Left ventricle myocardium superior (tissue), 1 donor: Measurements from ENCODE around the gene SEC14L1. TPM values are rescaled to one million over a fixed set of nuclear protein-coding genes. Genes with fewer than 3 reads are reported as not detected.
A peak's percentile ranks its signal among the peaks of the same experiment; 100 is the strongest.

ENCODE experiments used
- ATAC-seq: fragments of 200-7000 bp; cut with Tn5 transposase; one replicate; pipeline ENCODE4 v1.9.1; 2020; ENCODE audit warnings: mild to moderate bottlenecking, moderate library complexity
- DNase-seq: peaks from one replicate; pipeline ENCODE4 v3.0.0-alpha.2; 2020
- intact Hi-C: fragments of 100-400 bp; cut with micrococcal nuclease; formaldehyde crosslinking; loops from one replicate; pipeline ENCODE4 v1.11.0; 2022
- total RNA-seq: library from RNA; stranded (reverse); fragmentation: NEBNext Ultra II Directional; extraction: Animal tissue kit (Norgen Biotek cat#: 25700); gene quantifications from one replicate; pipeline ENCODE4 v1.2.1, GENCODE V29; 2021
- donor health status: DM: no; HTN: yes; CAD: no; lungs with severe emphysema.

Gene SEC14L1
- total RNA-seq, 1 donor from 2014 or later = 71.4 TPM

DNA sequence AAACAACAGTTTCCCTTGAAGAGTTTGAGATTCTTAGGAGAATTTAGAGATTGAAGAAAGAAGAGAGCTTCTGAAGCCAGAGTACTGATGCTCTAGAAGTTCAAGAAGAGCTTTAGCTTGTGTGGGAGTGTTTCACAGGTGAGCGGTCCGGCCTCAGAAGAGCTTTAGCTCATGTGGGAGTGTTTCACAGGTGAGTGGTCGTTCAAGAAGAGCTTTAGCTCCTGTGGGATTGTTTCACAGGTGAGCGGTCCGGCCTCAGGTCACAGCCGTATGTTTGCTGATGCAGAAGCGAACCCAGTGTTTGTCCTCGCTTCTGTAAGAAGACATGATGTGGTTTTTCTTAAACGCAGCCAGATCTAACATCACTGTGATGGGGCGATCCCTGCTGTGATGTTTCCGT, 76.4 kb downstream of the SEC14L1 start:
- ATAC-seq = no peak
- intact Hi-C loops = no loop called here
- no peak for DNase-seq

DNA sequence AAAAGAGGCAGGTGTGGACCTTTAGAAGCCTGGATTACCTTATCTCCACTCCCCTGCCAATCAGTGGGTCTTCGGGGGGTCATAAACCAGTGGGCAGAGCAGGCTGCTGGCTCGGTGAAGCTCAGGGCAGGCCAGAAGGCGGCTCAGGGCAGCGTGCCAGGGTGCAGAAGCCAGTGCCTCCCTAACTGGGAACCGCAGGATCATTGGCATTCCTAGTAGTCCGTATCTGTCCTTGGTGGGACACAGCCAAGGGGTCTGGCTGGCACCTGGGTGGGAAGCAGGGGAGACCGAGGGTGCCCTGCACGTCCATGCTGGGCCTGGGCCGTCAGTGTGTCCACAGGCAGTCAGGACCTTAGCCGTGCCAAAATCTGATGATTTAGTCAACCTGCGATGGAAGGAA, 76.8 kb downstream of the SEC14L1 start:
- intact Hi-C loops = no loop called here
- DNase-seq (peak; percentile 55), ATAC-seq (no peak)

DNA sequence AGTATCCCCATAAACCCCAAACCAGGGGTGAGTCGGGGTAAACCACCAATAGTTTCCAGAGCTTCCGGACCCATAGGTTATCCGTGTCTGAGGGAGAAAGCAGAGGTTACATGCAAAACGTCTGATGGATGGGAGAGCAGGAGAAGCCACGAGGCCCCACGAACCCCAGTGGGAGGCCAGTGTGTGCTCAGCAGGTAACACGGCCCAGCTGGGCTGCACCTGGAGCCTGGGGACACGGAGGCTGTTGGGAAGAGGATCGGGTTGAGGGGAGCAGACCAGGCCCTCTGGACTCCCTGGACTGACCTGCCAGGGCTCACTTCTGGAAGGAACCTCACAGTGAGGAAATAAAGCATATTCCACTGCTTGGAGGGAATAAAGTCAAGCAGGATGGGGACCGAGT, 78.1 kb downstream of the SEC14L1 start:
- DNase-seq (no peak), ATAC-seq (no peak)
- intact Hi-C loops = no loop called here

DNA sequence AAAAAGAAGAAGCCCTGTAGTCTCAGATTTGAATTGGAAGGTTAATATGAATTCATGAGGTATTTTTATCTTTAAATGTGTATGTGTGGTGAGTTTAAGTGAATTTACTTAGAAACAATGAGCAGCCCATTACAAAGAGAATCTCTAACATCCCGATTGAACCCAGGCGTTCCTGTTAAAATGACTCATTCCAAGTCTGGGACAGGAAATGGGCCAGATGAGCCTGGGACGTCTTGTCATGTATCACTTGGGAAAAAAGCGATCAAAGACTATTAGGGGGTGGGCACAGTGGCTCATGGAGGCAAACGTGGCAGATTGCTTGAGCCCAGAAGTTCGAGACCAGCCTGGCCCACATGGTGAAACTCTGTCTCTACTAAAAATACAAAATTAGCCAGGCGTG, 81.6 kb downstream of the SEC14L1 start:
- DNase-seq (no peak), ATAC-seq (no peak)
- intact Hi-C loops = no loop called here

DNA sequence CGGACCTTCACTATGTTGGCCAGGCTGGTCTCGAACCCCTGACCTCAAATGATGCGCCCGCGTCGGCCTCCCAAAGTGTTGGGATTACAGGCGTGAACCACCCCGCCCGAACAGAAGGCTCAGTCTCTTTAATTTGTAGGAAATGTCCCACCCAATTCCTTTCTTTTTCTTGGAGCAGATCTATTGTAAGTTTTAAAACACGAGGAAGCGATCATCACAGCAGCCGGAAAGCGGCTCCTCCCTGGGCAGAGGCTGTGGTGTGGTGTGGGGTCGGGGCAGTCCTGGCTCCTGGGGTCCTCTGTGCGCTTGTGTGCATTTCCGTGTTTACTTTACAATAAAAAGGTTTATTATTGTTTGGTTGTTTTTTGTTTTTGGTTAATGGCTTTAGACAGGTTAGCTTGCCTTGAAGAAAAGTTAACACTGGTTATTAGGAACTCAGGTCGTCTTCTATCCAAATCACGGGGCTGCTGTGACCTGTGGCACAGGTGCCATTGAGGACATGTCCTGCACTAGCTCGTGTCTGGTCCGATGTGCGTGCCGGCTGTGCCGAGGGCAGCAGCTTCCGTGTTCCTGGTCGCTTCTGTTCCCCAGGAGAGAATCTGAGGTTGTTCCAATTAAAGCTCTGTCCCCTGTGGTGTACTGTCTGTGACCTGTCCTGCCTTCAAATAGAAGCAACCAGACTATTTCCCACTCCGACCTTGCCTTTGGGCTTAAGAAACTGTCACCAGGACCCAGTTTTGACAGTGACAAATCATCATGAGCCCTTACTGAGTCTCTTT, 83.1 kb downstream of the SEC14L1 start:
- intact Hi-C loops = no loop called here
- ATAC-seq (peak; percentile 53), DNase-seq (no peak)

DNA sequence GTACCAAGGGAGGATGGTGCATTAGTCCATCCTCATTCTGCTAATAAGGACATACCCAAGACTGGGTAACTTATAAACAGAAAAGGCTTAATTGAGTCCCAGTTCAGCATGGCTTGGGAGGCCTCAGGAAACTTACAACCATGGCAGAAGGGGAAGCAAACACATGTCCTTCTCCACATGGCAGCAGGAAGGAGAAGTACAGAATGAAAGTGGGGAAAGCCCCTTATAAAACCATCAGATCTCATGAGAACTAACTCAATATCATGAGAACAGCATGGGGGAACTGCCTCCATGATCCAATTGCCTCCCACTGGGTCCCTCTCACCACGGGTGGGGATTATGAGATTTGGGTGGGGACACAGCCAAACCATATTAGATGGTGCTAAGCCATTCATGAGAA, 84.5 kb downstream of the SEC14L1 start:
- DNase-seq (no peak), ATAC-seq (no peak)
- intact Hi-C loops = no loop called here

DNA sequence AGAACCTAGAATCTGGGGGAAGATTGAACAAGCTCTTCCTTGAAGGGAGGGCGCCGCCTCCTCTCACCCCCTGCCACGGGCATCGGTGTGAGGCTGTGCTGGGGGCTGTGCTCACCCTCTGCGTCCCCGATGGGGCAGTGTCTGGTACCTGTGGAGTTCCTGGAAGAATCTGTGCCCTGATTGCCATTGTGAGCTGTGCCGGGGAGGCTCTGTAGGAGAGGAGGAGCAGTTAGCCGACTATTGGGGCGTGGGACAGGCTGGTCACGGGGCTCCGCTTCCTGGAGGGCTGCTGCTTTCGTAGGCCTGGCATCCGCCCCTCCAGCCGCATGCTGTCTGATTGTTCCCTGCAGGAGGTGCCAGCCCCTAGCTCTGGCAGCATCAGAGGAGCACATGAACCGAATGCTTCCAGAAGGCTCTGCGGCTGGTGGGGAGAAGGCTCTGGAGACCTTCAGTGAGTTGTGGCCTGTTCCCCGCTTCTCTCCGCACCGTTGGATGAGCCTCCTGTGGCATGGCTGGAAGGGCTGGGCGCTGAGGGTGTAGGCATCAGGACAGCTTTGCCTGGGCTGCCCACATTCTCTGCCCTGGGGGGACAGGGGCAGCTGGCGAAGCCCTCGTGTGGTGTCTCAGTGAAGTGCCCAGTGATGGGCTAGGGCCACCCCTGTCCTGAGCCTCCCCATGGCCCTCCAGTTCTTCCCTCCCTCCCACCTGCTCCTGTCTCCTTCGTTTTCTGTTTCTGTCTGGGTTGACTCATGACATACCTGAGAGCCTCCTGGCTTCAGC, 86.9 kb downstream of the SEC14L1 start:
- intact Hi-C loops = no loop called here
- no peak for DNase-seq
- no peak for ATAC-seq

DNA sequence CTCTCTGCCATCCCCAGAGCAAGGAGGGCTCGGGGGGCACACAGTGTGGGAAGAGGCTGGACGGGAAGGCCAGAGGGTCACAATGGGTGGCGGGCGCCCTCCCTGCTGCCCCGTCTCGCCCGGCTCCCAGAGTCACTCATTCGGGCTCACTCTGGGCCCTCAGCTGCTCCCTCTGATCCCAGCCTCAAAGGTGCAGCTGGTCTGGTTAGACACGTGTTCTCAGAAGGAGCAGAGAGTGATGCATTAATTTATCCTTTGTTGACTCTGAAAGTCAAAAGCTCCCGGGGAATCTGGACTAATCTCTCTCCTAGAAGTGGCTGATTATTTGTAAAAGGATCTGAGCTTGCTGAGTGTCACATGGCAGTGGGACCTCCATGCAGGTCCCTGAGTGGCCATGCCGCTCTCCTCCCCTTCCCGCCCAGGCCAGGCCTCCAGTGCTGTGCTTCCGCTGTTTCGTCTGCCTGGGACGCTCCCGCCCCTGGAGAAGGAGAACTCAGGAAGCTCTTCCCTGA, 87.5 kb downstream of the SEC14L1 start:
- intact Hi-C loops = no loop called here
- ATAC-seq = no peak
- no peak for DNase-seq

DNA sequence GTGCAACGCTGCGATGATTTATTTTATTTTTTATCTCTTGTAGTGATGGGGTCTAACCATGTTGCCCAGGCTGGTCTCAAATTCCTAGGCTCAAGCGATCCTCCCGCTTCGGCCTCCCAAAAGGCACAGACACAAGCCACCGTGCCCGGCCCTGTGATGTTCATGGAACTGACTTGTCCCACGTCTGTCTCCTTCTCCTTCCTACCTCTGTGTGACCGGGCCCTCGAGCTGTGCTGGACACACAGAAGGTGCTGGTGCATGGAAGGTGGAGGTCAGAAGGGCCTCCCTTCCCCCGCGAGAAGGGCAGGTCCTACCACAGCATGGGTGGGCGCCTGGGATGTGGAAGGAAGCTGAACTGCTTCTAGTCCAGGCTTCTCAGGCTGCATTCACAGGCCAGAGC, 88.0 kb downstream of the SEC14L1 start:
- intact Hi-C loops = no loop called here
- ATAC-seq (no peak), DNase-seq (no peak)

DNA sequence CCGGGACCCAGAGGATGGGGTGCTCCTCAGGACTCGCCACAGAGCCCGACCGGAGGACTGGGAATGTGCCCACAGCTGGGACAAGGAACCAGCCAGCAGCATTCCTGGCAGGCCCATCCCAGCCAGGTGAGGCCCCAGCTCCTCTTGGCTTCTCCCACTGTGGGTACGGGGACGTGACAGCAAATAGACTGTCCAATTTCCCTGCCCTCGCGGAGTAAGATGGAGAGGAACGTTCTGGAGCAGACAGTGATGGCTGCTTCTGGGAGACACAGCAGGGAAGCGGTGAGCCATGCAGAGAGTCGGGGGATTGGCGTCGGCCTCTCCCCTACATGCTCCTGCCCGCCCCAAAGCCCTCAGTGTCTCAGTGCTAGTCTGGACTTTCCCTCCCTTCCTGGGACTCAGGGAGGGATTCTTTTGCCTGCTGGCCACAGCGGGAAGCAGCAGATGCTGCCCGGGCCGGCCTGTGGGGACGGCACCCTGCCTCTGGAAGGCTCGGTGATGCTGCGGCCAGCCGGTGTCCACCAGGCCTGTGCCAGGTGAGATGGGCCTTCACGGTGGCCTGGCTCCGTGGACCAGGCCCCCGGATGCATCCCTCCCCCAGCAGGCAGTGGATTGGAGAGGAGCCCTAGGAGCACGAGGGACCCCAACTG, 89.1 kb downstream of the SEC14L1 start:
- intact Hi-C loops = no loop called here
- DNase-seq (no peak), ATAC-seq (no peak)

DNA sequence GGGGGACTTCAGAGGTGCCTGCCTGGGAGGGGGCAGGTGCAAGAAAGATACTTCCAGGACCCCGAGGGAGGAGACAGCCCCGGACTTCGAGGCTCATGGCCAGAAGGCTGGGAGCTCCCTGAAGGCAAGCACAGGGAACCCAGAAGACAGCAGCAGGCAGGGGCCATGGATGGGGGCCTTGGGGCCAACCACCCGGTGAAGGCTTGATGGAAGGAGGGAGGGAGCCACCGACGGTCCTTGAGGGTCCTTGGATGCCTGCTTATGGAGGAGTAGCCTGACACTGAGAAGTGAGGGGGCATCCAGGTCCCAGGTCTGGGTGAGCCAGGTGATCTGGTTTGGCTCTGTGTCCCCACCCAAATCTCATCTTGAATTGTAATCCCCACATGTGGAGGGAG, 89.7 kb downstream of the SEC14L1 start:
- no peak for DNase-seq
- no peak for ATAC-seq
- intact Hi-C loops = no loop called here

DNA sequence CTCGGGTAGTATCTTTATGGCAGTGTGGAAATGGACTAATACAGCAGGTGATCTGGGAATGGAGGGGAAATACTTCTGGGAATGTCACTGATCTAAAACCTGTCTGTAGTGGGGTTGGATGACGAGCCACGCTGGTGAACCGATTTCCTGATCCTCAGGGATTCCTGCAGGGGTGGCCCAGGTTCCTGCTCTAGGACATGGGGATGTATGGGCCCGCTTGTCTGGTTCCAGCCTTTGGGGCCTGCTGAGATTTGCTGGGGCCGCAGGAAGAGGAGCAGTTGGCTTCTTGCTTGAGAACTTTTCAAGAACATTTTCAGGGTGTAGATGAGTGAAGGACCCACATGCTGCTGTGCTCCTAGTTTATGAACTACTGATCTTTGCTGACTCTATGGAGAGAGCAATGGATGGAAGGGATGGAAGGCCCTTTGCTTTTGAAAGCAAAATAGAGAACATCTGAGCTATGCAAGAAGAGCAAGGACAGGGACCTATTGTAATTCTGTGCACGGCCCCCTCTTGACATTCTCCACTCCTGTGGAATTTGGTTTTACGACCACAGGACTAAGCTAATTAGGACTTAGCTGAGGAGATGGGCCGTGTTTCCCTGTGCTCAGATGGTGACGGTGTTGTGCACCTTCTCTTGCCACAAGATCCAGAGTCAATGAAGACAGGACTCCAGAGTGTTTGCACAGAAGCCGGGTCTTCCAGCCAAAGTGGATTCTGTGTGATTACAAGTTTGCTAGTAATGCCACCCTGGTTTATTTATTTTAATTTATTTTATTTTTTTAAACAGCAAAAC, 90.5 kb downstream of the SEC14L1 start:
- ATAC-seq = no peak
- DNase-seq = no peak
- intact Hi-C loops = no loop called here

DNA sequence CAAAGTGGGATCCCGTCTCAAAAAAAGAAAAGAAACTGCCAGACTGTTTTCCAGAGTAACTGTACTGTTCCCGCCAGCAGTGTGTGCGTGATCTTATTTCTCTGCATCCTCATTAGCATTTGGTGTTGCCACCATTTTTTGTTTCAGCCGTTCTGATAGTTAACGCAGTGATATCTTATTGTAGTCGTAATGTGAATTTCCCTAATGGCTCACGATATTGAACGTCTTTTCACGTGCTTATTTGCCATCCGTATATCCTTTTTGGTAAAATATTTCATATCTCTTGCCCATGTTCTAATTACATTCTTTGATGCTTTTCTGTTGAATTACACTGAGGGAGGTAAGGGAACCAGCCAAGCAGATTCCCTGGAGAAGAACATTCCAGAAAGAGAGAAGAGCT, 92.4 kb downstream of the SEC14L1 start:
- intact Hi-C loops = no loop called here
- ATAC-seq = no peak
- no peak for DNase-seq

DNA sequence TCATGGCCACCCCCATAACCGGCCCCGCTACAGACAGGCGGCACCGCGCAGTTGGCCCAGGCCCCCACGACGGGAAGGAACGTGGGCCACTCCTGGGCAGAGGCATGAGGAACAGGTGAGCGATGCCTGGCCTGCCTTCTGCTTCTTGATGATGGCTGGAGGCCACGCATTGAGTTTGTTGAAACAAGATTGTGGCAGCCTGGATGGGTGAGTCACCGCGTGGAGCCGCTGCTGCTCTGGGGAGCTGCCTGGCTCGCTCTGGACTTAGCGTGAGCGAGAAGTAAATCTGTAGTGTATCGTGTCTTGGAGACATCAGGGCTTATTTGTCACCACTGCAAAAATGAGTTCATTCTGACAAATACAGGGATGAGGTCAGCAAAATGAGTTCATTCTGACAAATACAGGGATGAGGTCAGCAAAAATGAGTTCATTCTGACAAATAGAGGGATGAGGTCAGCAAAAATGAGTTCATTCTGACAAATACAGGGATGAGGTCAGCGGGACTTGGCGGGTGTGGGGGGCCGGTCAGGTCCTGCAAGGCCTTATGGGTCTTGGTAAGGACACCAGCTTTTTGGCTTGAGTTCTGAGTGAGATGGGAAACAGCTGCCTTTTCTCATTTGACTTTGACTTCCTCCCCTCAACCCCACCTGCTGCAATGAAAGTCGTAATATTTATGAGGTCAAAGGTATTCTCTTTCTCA, 93.0 kb downstream of the SEC14L1 start:
- DNase-seq (no peak), ATAC-seq (peak; percentile 33)
- intact Hi-C loops = no loop called here

DNA sequence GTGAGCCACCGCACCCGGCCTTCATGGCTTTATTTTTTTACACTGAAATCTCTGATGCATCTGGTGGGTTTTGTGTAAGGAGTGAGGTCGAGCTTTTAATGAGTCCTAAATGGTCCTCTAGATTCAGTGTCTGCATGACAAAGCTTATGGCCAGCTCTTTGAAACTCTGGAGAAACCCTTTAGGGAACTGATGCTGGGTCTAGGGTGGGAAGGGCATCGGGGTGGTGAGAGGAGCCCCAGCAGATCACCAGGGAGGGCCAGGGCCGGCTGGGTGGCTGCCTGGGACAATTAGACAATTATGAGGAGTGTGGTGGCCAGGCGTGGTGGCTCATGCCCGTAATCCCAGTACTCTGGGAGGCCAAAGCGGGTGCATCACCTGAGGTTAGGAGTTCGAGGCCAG, 93.9 kb downstream of the SEC14L1 start:
- intact Hi-C loops = no loop called here
- ATAC-seq (no peak), DNase-seq (no peak)

DNA sequence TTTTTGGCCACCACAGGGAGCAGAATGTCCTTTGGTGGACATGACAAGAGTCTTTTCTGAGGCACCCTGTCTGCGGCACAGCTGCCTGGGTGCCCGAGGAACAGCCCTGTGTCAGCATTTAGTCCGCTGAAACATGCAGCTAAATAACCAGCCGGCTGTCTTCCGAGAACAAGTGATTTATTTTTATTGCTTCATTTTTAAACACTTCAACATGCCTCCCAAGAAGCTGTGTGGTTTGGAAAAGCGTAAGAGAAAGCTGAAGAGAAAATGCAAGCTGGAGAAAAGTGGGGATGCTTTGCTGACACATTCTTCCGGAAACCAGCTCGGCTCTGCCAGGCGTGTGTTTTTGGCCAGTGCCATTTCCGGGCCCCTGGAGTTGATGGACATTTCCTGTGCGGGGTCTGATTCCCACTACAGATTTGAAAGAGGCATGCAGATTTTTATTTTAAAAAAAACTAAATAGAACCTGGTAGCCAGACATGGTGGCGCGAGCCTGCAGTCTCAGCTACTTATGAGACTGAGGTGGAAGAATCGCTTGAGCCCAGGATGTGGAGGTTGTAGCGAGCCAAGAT, 94.7 kb downstream of the SEC14L1 start:
- intact Hi-C loops = no loop called here
- ATAC-seq (peak; percentile 52), DNase-seq (peak; percentile 55)

DNA sequence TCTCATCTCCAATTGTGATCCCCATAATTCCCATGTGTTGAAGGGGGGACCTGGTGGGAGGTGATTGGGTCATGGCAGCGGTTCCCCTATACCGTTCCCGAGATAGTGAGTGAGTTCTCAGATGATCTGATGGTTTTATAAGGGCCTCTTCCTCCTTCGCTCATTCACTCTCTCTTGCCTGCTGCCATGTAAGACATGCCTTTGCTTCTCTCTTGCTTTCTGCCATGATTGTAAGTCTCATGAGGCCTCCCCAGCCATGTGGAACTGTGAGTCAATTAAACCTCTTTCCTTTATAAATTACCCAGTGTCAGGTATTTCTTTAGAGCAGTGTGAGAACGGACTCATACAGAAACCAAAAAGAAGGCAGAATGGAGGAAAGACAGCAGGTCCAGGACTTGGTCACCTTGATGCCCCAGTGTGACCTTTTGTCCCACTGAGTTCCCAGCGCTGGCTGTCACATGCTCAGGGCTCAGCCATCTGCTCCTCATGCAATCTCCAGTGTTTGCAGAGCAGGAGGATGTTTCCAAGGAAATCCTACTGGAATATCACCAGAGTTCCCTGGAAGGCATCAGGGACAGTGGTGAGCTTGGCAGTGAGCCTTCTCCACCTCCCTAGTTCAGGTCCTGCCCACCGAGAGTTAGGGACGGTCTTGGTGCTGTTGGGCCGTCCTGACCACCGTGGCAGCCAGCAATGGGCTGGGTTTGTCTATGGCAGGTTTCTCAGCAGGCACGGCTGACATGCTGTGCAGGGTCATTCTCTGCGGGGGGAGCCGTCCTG, 96.7 kb downstream of the SEC14L1 start:
- ATAC-seq (peak; percentile 43), DNase-seq (no peak)
- intact Hi-C loops = no loop called here

DNA sequence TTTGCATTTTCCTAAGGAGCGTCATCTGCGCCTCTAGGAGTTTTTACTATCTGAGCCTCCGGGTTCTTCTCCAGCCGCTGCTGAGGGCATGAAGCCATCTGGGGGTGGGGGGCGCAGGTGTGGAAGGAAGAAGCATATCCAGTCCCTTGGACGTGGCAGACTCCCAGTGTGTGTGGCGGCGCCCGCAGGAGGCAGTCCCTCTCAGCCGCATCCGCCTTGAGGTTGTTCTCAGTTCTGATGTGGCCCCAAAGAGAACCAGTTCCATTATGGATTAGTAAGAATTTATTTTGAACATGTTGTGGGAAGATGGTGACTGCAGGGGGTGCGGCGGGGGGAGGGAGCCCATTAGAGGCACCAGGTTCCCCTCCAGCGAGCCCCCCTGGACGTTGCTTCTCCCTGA, 100.2 kb downstream of the SEC14L1 start:
- ATAC-seq (no peak), DNase-seq (no peak)
- intact Hi-C loops = no loop called here
